Cardiac septum (tissue), 1 donor: Measurements from ENCODE around the gene DBH. TPM values are rescaled to one million over a fixed set of nuclear protein-coding genes. Genes with fewer than 3 reads are reported as not detected.
"Not testable (repeated sequence)": the region's sequence is repeated elsewhere in the genome, so short reads cannot be mapped to it uniquely, and the experiment has no call there.

Experiments
- DNase-seq: peaks from one replicate; pipeline ENCODE4 v3.0.0-alpha.2; 2020; ENCODE audit warnings: low spot score
- intact Hi-C: fragments of 100-400 bp; cut with DNase I; formaldehyde crosslinking; loops from one replicate; pipeline ENCODE4 v1.14.0; 2022
- total RNA-seq: library from RNA; stranded (reverse); fragmentation: NEBNext Ultra II Directional; extraction: Animal tissue kit (Norgen Biotek cat#: 25700); gene quantifications from one replicate; pipeline ENCODE4 v1.2.1, GENCODE V29; 2021
- donor health status: DM: no; HTN: no; CAD: no.

Gene DBH
- total RNA-seq, 1 donor from 2014 or later, result not detected

GRCh38 chr9:133616643-133617405, 19.3 kb upstream of the DBH start:
- DNase-seq, result no peak

GRCh38 chr9:133618726-133619125, 17.4 kb upstream of the DBH start:
- intact Hi-C loops, result no loop called here
- DNase-seq, result no peak

More at GRCh38 chr9:133616643-133617405, 19.3 kb upstream of the DBH start:
- intact Hi-C loops, result no loop called here

- DNase-seq, result no peak
- intact Hi-C loops, result no loop called here
Measured at GRCh38 chr9:133619791-133620190, 16.4 kb upstream of the DBH start.

- intact Hi-C loops, result no loop called here
- no peak for DNase-seq
Measured at GRCh38 chr9:133621725-133622267, 14.4 kb upstream of the DBH start.

- no peak for DNase-seq
- intact Hi-C loops, result no loop called here
Measured at GRCh38 chr9:133622555-133622954, 13.6 kb upstream of the DBH start.

- DNase-seq, intact Hi-C loops: not testable (repeated sequence)
Measured at GRCh38 chr9:133626008-133626407, 10.2 kb upstream of the DBH start.

- intact Hi-C loops, result no loop called here
- DNase-seq, result no peak
Measured at GRCh38 chr9:133627341-133627740, 8.8 kb upstream of the DBH start.

- intact Hi-C loops, result no loop called here
- no peak for DNase-seq
Measured at GRCh38 chr9:133628766-133629165, 7.4 kb upstream of the DBH start.

- intact Hi-C loops, result no loop called here
- no peak for DNase-seq
Measured at GRCh38 chr9:133629221-133630110, 6.7 kb upstream of the DBH start.

GRCh38 chr9:133631111-133631510, 5.1 kb upstream of the DBH start:
- DNase-seq, result no peak

GRCh38 chr9:133632806-133633680, 3.1 kb upstream of the DBH start:
- DNase-seq, result no peak
- intact Hi-C loops, result no loop called here

More at GRCh38 chr9:133631111-133631510, 5.1 kb upstream of the DBH start:
- intact Hi-C loops, result no loop called here

GRCh38 chr9:133633681-133634080, 2.5 kb upstream of the DBH start:
- intact Hi-C loops, result no loop called here
- no peak for DNase-seq

- DNase-seq, result no peak
- intact Hi-C loops, result no loop called here
Measured at GRCh38 chr9:133634081-133634691, 2.0 kb upstream of the DBH start.

GRCh38 chr9:133635098-133635497, 1.1 kb upstream of the DBH start:
- intact Hi-C loops, result no loop called here
- DNase-seq, result no peak

GRCh38 chr9:133636902-133637301, 739 bp downstream of the DBH start:
- intact Hi-C loops, result no loop called here

GRCh38 chr9:133637451-133638055, 1.4 kb downstream of the DBH start:
- intact Hi-C loops, result no loop called here
- no peak for DNase-seq

More at GRCh38 chr9:133636902-133637301, 739 bp downstream of the DBH start:
- no peak for DNase-seq

GRCh38 chr9:133638076-133638475, 1.9 kb downstream of the DBH start:
- no peak for DNase-seq
- intact Hi-C loops, result no loop called here

GRCh38 chr9:133638711-133639110, 2.5 kb downstream of the DBH start:
- DNase-seq, result no peak
- intact Hi-C loops, result no loop called here

GRCh38 chr9:133639613-133640012, 3.5 kb downstream of the DBH start:
- intact Hi-C loops, result no loop called here

More at GRCh38 chr9:133639613-133640012, 3.5 kb downstream of the DBH start:
- no peak for DNase-seq
